GM21423 (cell line): ENCODE measurements around the gene RAB11FIP4.

ENCODE experiments used
- ATAC-seq: cut with Tn5 transposase; IDR thresholded peaks from one replicate; pipeline ENCODE4 v1.9.1; 2021; ENCODE audit warnings: mild to moderate bottlenecking, moderate library complexity; ENCODE audit not compliant: unreplicated experiment

RAB11FIP4 gene

DNA sequence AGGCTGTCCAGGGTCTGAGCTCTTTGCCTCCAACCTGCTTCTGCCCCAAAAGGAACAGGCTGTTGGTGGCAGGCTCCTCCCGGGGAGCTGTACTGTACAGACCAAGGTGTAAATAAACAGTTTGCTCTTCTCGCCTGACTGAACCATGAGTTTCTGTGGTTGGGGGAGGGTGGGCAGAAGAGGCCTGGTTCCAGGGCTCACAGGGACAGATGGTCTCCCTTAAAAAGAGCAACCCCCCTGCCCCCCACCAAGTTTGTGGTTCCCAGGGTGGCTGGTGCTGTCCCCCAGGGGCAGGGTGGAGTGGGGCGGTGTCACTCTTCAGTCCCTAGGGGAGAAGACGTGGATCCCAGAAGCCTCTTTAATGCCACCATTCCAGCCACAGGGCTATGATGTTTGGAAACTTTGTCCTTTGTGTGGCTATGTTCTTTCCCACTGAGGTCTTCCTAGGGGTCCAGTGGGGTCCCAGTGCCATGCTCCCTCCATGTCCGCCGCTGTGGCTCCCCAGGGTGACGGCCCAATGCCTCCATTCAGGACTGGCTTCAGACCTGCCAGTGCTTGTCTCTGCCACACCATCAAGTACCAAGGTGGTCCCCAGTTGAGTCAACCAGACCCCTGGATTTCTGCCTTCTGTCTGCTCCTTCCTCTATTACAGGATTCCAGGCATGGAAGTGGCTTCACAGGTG is 146.7 kb downstream of the RAB11FIP4 start:
- ATAC-seq, result peak; percentile 57

DNA sequence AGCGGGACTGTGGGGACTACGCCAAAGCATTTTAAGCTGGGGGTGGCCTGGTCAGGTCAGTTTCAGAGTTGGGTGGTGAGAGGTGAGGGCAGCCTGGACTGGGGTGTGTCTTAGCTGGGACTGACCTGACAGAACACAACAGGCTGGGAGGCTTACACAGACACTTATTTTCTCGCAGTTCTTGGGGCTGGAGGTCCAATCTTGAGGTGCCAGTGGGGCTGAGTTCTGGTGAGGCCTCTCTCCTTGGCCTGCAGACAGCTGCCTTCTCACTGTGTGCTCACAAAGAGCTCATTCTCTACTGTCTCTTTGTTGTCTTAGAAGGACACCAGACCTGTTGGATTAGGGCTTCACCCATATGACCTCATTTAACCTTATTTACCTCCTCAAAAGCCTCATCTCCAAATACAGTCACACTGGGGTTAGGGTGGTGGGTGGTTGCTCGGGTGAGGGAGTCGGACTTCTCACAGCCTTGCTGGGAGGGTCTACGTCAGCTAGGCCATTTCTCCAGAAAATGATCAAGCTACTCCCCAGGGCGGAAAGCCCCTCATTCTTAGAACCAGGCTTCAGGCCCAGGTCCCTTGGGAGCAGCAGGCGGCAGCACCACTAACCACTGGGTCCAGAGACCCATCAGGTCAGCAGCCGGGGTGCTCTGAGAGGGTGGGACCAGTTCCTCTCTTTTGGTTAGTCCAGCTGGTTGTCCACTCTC is 149.3 kb downstream of the RAB11FIP4 start:
- ATAC-seq, result no peak

DNA sequence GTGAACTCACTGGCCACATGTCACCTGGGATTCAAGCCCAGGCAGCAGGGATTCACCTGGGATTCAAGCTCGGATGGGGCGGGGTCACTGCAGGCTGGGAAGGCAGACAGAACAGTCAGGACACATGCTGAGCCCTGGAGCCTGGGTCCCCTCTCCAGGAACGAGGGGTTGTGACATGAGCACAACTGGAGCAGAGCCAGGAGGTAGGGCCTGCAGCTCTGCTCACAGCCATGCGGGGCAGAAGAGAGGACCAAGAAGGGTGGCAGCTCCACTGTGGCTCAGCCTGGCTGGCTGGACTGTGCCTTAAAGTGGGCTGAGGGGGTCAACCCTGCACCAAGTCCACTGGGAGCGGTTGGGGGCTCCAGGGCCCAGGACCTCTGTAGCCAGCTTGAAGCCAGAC is 150.1 kb downstream of the RAB11FIP4 start:
- no peak for ATAC-seq

DNA sequence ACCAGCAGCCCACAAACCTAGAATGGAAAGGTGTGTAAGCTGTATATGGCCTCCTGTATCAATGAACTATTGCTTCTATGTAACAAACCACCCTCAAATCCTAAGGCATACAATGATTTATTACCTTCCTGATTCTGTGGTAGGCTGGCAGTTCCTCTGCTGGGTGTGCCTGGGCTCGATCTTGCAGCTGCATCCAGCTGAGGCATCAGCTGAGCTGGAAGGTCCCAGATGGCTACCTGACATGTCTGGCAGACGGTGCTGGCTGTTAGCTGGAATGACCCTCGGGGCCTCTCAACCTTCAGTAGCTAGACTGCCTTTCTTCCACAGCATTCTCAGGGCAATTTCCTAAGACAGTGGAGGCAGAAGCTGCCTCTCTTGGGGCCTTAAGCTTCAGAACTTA is 152.7 kb downstream of the RAB11FIP4 start:
- ATAC-seq, result no peak

DNA sequence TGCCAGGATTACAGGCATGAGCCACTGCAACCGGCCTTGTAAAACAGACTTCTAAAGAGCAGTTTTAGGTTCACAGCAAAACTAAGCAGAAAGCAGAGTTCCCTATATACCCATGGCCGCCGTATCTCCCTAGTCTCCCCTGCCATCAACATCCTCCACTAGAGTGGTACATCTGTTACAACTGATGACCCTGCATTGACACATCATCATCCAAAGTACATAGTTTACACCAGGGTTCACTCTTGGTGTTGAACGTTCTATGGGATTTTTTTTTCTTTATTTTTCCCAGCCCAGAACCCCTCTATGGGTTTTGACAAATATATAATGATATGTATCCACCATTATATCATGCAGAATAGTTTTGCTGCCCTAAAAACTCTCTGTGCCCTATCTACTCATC is 155.2 kb downstream of the RAB11FIP4 start:
- no peak for ATAC-seq

DNA sequence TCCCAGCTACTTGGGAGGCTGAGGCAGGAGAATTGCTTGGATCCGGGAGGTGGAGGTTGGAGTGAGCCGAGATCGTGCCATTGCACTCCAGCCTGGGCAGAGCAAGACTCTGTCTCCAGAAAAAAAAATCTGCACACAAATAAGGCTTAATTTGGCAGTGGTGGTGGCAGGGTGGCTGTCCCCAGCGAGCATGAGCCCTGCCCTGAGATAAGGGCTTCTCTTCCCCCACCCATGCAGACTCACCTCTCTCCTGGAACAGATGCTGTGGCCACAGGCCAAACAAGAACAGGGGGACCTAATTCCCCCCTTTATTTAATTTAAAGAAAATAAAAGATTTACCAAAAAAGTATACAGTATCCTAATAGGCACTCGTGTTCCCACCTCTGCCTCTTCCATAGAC is 157.2 kb downstream of the RAB11FIP4 start:
- no peak for ATAC-seq

DNA sequence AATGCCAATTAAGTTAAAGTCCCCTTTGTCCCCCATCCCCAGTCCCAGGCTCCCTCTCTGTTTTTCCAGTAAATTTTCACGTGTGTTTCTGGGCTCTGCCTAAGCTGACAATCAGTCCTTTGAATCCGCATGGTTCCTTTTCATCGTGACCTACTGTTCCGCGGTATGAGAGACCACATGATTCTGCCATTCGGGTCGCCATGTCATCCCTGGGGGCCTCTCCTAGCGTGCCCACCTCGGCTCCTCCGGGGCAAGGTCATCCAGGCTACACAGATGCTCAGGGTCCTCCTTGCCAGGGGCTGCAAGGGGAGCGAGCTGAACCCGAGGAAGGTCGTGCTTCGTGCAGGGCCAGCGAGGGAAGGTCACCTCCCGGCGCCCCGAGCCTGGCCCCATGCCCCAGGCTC is 157.6 kb downstream of the RAB11FIP4 start:
- peak; percentile 9 for ATAC-seq

DNA sequence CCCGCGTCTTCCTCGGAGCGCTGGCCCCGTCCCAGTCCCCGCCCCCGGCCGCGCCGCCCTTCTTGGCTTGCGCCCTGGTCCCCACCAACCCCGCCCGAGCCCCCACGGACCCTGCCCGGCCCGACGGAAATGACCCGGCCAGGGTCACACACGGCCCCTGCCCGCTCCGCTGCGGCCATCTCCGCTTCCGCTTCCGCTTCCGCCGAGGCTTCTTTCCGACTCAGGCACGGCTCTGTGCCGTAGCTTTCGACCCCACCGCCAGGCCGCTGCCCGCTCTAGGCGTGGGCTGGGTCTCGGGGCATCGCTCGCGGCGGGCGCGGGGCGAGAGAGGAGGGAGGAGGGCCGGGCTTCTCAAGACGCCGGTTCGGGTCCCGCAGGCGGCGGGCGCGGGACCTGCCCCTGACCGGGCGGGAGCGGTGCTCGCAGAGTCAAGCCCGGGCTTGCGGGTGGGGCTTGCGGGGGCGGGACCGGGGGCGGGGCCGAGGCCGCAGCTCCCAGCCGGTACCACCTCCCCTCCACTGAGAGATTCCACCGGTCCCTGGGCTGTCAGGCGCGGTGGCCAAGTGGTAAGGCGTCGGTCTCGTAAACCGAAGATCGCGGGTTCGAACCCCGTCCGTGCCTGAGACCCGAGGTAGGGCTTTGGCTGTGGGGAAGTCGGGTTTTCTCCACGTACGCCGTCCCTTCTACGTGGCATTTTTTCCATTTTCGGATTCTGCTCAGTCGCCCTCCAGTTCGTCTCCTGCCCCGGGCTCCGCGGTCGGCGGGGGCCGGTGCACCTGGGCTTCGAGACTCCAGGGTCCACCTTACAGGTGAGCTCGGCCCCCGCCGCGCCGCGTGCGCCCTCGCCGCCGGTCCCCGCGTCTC is 158.3 kb downstream of the RAB11FIP4 start:
- ATAC-seq, result peak; percentile 68

DNA sequence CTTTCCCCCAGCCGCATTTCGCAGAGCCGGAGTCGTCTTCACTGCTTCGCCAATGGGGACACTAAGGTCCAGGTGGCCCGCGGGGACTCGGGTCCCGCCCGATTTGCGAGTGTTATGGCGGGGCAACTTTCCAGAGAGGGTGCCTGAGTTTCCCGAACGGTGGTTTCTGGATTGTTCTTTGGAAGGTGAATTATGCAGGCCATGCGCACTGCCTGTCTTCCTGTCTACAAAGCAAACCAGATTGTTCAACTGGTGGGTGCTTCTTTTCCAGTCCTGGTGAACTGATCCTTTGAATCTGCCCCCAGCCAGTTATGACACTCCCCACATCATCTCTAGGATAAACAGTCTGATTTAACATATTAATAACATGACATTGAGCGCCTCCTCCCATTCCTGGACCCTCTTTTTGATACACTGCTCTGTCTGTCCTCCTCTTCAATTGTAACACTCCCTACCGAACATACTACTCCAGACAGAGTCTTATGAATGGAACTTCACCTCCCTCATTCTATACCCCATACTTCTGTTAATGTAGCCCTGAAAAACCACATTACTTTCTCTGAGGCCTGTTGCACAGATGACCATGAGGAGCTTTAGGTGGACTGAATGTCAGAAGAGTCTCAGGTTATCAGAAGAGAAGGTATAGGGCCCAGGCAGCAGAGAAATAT is 159.0 kb downstream of the RAB11FIP4 start:
- no peak for ATAC-seq

DNA sequence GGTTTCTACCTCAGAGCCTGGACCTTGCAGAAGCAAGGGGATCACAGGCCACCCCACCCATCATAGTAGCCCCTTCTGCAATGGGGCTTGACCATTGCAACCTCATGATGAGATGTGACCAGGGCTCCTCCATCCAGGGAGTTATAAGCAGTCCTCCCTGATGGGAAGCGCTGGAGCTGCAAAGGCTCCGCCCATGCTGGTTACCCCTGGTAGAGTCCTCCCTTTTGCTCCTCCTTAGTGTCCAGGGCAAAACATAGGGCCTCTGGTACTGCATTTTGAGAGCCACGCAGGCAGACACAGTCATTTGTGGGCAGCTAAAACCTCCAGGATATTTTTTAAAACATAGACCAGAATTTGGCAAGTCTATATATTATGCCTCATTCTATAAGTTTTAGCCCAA is 161.1 kb downstream of the RAB11FIP4 start:
- no peak for ATAC-seq

DNA sequence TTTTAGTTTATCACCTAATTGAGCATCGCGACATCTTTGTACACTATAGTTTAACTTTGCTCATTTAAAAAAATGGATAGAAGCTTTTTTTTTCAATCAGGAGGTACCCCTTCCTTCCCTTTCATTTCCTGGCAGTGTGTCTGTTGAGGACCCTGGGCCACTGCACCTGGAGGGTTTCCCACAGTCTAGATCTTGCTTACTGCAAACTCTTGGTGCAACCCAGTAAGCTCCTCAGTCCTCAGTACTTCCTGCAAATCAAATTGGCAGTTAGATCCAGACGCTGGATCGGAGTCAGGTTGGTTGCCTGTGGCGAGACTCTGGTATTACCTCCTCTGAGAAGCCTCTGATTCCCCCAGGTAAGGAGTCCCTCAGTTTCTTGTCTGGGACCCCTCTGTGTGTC is 162.0 kb downstream of the RAB11FIP4 start:
- no peak for ATAC-seq

DNA sequence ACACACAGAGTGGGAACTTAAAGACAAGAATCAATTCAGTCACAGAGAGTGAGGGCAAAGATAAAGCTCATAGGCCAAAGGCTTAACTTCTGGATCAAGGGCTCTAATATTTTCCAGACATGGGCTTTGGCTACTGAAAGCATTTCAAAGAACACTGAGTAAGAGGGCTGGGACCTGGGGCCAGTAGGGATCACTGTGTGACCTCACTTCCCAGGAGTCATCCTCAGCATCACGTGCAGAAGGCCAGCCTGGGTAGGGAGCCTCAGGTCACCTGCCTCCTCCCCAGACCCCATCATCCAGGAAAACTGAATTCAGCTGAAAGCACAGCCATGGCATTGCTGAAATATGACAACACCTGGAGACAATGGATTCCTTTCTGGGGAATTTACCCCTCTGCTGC is 163.5 kb downstream of the RAB11FIP4 start:
- ATAC-seq, result no peak

DNA sequence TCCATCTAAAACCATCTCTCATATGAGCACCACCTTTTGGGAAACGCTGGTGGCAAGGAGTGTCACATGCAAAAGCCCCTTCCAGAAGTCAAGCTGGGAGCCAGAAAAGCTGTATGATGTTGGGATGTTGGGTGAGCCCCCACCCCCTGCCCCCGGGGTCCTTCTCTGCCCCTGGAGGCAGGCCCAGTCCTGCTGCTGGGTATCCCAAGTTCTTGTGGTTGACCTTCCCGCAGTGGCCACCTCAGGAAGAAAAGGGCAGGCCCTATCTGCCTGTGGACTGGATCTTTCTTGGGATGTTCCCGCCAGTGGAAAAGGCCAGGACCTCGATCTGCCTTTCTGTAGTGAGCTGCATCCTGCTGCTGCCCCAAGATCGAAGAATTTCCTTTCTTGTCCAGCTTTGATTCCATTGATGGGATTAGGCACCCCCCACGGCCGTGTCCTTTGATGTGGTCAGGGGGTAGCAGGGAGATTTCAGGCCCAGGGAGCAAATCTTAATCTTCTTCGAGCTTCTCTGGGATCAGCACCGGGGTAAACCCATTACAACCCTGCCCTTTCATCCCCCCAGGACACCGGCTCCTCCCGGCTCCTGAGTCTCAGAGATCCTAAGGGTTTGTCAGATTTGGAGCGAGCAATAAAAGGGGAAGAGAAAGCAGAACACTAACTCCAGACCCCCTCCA is 165.6 kb downstream of the RAB11FIP4 start:
- ATAC-seq, result no peak

DNA sequence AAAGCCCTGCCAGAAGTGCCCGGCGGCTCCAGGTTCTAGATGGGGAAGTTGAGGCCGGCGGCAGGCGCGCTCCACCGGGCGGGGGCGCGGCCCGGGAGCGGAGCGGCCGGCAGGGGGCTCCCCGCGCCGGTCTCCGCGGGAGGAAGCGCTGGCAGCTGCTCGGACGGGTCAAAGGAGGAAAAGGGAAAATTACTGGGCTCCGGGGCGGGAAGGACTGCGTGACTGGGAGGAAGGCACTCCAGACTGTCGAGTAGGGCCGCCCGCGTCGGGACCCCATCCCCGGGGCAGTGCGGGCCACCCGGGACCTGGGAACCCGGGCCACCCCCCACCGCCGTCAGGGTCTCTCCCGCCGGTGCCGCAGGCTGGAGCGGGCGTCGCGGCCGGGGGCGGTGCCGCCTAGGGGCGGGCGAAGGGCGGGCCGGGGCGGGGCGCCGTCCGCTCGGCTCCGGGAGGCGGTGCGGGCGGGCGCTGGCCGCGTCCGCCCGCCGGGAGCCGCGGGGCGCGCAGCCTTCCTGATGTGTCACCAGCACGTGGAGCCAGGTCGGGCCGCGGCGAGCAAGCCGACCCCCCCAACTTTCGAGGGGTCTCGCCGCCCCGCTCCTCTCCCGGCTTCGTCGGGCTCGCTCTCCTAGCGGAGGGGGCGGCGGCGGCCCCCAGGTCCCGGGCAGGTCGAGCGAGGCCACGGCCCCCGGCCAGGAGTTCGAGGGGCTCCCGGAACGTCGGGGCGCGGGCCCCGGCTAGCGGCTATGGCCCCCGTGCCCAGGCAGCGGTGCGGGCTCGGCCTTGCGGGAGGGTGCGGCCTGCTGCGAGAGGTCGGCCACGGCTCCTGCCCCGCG is 167.5 kb downstream of the RAB11FIP4 start:
- ATAC-seq, result peak; percentile 63

DNA sequence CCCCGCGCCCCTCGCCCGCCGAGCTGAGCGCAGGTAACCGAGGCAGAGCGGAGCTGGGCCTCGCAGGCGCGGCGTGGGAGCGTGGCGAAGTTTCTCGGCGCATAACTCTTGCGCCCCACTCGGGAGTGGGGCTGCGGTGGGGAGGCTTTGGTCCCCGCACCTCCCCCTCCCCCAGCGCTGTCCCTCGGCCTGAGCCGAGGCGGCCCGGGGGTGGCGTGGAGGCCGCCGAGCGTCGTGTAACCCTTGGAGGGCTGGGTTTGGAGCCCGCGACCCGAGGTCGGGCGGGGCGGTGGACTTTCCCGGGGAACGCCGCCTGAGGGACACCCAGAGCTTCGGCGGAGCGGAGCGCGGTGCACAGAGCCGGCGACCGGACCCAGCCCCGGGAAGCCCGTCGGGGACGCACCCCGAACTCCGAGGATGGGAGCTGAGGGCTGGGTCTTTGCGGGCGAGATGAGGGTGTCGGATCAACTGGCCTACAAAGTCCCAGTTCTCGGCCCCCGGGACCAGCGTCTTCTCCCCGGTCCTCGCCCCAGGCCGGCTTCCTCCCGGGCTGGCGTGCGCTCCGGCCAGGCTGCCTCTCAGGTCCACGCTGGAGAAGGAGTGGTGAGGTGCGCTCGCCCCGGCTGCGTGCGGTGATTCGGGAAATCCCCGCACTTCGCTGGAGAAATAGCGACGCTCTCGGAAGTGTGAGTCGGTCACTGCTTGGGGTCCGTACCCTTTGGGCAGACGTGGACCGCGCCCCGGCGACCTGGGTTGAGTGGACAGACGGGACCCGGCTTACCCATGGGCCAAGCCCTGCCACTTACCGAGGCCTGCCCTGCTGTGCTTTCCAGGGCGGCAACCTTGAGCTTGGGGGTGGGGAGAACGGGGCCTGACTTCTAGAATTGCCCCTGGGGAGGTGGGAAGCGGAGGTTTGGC is 168.4 kb downstream of the RAB11FIP4 start:
- no peak for ATAC-seq

DNA sequence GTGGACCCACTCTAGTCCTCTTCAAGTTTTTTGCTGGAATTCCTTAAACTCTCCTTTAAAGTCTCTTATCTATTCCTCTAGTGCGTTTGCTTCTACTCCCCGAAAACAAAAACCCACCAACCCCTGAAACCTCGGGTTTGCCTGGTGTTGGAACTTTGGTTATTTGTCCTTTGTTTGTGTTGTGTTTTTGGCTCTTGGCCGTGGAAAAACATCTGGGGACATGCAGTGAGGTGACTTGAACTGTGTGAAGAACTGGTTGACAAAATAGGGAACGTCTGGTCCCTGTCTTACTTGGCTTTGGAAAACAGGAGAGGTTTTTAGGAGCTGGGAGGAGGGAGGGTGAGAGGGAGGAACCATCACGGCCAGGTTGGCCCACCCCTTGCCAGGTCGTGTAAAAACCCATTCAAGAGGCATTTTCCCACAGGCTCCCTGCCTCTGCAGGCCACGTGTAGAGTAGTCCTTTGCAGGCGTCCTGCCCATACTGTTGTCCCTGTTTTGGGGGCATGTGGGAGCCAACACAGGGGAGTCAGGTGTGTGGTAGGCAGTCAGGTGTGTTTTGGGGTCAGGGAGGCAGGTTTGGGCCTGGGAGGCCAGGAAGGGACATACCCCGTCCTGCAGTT is 169.3 kb downstream of the RAB11FIP4 start:
- no peak for ATAC-seq

DNA sequence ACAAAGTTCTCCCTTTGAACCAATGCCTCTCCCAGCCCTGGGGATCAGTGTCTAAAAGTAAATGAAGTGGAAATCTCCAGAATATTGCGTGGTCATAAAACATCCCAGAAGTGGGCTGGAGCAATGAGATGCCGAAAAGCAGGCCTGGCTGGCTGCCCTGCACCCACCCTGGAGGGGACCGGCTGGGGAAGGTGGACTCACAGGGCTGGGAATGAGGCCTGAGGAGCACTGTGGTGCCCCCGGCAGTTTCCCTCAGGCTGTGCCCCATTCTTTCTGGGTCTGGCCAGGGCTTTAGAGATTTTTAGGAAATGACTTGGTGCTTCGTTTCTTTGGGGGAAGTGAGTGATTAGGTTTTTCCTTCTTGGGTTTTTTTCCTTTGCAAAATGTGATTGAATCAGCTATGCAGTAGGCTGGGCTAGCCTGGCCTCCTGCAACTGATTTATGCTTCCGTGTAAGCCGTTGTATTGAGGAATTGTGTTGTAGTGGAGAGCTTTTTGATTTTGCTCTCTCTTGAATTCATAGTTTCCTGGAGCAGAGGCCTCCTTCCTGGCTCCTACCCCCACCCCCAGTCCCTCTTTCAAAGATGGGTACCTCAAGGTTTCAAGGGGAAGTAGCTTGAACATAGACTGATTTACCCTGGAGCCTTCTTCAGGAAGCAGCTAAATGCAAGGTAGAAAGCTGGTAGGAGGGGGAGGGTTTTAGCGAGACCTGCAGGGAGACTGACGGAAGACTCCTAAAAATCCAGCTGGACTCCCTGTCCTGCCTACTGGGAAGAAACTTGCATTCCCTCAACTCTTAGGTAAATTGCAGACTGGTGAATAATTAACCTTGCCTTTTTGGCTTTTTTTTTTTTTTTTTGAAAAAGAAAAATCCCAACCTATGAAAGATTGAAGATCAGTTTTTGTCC is 170.2 kb downstream of the RAB11FIP4 start:
- ATAC-seq, result no peak
